CD4-positive, alpha-beta T cell treated with Interleukin-15 for 4 hours (primary cell): ENCODE measurements around the gene MYBBP1A.
A peak's percentile ranks its signal among the peaks of the same experiment; 100 is the strongest.

Experiments
- DNase-seq: peaks from one replicate; pipeline ENCODE4 v3.0.0-alpha.2; 2020; ENCODE audit warnings: low spot score

MYBBP1A gene

DNA sequence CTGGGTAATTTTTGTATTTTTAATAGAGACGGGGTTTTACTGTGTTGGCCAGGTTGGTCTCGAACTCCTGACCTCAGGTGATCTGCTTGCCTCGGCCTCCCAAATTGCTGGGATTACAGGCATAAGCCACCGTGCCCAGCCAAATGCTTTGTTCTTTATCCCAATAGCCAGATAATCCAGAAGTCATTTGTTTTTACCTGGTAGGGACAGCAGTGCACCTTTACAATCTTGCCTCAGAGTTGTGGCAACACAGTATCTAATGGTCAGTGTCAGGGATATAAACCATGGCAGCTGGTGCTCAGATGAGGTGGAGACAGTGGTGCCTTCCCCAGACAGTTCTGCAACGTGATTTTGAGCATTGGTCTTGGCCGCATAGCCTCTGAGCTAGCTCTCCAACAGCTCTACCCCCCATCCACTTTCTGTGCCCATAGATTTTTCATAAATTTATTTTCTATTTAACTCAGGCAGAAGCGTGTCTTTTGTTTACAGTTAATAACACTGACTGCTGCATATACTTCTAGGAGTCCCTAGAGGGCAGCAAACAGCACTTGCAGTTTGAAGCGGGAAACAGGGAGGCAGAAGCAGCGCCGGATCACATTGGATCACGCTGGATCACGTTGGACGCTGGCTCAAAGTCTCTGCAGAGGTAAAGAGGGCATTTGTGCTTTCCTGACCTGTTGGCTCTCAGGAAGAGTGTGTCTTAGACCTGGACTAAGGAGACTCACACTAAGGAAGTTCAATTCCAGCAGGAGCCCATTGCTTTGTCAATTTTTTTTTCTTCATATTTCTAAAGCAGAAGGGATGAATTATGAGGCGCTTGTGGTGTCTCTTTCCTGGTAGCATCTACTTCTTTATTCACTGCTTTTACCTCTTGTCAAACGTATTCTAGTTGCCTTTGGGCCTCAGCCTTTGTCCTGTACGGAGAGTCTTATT lies 10.3 kb upstream of the MYBBP1A start:
- peak; percentile 65 for DNase-seq

DNA sequence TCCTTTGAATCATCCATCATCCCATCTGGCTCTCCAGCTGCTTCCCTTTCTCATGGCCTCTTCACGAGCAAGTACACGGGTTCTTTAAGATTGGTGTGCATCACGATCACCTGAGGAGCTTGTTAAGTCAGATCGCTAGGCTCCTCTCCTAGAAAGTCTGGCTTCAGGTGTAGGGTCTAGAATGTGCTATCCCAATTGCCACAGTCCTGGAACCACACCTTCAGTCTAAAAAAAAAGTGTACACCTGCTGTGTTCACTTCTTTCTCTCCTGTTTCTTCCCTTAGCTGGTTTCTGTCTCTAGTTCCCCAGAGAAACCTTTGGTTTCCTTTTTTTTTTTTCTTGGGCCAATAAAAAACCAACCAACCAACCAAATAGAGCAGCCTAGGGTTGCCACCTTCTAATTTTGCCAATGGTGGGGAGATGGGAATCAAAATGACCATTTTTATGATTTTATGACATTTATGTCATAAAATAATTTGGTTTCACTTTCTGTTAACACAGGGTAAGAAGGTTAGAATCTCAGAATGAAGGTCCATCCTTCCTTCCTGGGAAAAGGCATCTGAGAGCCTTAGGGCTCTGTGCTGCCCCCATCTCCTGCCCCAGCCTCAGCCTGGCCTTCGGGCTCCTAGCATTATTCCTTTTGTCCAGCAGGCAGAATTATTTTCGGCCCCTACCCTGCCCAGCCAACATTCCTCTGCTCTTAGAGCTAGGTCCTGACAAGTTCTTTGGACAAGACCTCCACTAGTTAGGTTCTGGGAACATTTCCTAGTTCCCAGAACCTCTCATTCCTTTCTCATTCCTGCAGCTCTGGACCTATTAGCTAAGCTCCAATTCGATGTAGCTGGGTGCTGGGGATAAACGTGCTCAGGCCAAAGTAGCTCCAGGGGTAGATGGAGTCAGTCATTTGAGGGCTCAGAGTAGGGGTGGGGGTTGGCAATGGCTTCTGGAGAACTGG lies 7.1 kb upstream of the MYBBP1A start:
- DNase-seq: no peak

DNA sequence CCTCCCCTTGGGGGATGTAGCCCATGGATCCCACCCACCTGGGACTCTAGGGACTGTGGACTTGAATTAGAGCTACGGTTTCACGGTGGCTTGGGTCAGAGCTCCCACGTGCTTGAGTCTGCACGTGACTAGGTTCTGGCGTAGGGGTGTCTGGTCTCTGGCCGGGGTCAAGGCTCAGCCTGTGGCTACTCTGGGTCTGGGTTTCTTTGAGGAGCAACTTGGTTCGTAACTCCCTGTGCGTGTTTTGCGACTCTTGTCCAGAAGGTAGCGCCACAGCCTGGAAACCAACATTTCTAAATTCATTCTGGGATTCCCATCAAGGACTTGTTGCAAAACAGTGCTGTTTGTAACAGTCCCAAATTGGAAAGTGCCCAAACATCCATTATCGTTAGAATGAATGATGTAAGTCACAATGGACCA lies 5.7 kb upstream of the MYBBP1A start:
- DNase-seq: no peak

DNA sequence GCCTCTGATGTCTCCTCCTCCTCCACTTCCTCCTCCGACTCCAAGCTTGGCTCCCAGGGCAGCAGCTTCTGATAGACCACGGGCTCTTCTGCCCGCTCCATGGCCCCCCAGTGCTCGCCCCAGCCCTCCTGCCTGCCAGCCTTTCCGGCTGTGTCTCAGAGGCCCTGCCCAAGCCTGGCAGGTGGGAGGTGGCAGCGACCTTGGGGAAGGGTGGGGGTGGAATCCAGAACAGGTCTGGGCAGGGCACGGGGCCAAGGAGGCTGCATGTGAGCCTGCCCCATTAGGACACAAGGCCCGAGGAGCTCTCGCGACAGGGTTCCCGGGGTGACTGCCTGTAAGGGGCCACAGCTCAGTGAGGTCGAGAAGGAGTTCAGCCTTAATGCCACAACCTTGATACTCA lies 5.2 kb upstream of the MYBBP1A start, which contains the start of gene GGT6:
Gene GGT6 (minus strand): TSS at position 157 of the 400 bp plus-strand sequence. CDS start 56 bp downstream, at position 101.
- no peak for DNase-seq

DNA sequence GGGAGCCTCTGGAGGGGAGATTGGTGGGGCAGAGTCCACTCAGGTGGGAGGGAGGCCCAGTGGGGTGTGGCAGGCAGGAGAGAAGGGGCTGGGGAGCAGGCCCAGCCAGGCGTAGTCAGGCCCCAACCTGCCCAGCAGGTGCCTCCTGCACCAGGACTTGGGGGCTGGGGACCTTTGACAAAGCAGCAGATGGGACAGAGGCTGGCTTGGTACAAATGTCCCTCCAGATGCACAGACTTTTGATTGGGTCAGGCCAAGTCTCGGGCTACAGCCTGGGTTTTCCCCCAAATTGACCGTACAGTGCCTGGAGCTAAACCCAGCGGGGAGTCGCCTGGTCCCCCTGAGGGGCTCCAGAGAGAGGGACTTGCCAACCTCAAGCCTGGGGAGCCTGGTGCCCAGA lies 4.8 kb upstream of the MYBBP1A start:
- no peak for DNase-seq

DNA sequence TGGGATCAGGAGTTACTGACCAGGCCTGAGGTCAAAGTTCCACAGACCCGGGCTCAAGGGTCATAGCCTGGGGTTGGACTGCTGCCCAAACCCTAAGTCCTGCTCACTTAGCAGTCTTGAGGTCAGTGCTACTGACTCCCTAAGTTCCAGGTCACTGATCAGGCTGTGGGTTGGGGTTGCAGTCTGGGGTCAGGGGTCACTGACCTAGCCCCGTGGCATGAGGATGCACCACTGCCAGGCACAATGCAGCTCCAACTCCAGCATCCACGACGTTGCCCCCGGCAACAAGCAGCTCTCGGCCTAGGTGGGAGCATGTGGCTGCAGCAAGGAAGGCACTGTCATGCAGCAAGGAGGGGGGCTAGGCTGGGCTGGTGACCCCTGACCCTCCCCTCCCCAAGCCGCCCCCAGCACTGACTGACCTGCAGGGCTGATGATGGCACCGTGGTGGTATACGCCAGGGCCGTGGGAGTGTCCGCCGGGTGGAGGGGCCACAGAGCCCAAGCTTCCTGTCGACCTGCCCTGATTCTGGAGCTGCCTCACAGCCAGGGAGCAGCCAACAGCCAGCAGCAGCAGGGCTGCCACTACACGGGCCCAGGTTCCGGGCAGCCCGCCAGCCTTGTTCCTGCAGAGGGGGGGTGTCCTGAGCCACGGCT lies 4.1 kb upstream of the MYBBP1A start:
- DNase-seq: no peak

DNA sequence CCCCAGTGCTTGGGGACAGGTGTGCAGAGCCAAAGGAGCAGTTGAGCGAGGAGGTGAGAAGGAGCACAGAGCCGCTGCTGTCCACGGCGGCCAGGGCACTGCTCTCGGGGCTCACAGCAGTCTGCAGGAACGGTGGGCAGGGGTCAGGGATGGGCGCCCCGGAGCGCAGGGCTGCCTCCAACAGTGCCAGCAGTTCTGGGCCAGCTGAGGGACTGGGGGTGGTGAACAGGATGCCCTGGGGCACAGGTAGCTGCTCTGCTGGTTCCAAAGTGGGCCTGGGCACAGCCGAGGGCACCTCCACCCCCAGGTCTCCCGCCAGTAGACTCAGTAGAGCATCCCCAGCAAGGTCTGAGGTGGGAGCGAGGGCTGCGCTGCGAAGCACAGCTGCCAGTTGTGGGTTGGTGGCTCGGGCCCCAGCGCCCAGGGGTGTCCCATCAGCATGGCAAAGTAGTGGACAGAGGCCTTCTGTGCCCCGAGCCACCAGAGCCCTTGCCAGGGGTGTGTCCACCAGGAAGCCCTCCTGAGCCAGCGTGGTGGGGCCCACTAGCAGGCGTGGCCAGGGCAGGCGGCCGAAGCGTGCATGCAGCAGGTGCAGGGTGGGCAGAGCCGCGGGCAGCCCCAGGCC lies 3.3 kb upstream of the MYBBP1A start:
- DNase-seq: no peak

DNA sequence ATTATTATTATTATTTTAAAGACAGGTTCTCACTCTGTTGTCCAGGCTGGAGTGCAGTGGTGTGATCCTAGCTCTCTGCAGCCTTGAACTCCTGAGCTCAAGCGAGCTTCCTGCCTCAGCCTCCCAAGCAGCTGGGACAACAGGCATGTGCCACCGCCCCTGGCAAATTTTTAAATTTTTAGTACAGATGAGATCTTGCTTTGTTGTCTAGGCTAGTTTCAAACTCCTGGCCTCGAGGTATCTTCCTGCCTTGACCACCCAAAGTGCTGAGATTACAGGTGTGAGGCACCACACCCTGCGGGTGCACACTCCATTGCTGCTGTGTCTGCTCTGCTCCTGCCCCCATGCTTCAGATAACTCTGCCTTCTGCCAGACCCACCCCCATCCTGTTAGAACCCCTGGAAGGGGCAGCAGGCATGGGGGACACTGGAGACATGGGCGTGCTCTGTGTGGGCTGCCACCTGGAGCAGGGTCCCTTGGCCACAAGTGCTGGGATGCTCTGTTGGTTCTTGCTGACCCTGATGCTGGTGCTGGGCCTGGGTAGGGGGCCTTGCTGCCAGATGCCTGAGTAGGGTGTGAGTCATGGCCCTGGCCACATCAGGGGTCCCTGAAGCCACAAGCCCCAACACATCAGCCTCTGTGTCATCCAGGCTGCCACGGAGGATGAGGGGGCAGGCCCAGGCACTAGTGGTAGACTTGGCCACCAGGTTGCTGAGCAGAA lies 2.6 kb upstream of the MYBBP1A start:
- DNase-seq: no peak

DNA sequence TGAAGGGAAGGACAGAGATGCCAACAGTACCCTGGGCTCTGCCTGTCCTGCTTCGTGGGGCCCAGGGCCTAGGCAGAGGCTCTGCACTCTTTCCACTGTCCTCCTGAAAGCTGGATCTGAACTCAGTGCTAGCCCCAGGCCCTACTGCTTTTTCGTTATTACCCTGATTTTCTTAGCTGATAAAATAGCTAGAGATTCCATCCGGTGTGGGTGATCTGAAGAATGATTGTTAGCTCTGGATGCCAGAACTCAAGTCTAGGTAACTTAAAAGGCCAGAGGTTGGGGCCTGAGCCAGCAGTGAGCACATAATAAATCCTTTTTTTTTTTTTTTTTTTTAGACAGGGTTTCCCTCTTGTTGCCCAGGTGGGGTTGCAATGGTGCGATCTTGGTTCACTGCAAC lies 1.8 kb upstream of the MYBBP1A start:
- no peak for DNase-seq

DNA sequence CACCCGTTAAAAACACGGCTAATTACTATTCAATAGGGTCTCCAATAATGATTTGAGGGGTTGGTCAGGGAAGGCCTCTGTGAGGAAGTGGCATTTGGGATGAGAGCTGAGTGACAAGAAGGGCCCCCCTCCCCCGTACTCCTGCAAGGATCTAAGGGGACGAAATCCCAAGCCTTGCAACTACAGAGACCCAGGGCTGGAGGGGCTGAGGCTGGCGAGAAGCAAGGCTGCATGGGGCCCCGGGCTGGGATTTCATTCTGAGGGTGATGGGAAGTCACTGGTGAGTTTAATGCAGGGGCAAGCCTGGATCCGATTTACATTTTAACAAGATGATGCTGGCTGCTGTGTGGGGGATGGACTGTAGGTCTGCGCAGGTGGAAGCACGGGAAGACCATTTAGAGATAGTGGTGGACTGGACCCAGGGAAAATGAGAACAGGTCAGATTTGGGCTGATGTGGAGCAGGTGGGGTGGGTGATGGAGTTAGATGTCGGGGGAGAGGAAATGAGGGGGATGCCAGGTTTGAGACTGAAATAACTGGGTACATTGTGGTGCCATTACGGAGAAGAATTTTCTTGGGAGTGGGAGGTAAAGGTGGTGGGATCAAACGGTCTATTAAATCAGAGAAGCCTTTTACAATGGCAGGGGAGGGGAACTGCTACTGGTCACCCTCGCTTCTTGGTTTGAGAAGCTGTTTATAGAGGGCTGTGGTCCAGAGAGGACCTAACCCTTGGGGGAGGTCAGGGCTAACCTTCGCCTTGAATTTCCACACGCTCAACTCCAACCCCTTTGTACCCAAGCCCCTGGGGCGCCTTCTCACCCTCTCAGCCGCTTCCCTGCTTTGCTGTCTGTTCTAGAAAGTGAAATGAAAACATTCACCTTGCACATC lies 932 bp upstream of the MYBBP1A start:
- DNase-seq: no peak

DNA sequence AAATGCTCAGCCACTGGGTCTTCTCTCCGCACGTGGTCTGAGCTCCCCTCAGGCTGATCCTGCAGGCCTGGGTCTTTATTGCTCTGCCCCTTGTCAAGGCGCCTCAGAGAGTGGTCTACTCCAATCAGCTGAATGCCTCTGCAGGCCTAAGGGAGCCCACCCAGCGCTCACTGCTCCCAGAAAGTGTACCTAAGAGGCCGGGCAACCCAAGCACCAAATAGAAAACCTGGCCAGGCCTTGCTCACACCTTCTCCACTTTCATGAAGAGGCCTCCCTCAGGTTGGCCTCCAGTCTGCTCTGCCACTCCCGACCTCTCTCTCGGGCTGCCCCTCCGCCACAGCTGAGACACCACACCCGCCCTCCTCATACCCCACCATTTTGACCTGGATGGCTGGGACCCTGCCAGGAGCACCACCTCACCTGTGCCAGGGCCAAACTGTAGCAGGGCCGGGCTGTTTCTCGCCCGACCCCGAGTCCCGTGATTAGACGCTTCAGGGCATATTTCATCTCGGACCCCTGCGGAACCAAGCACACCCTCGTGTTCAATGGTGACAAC lies 665 bp downstream of the MYBBP1A start:
- no peak for DNase-seq

DNA sequence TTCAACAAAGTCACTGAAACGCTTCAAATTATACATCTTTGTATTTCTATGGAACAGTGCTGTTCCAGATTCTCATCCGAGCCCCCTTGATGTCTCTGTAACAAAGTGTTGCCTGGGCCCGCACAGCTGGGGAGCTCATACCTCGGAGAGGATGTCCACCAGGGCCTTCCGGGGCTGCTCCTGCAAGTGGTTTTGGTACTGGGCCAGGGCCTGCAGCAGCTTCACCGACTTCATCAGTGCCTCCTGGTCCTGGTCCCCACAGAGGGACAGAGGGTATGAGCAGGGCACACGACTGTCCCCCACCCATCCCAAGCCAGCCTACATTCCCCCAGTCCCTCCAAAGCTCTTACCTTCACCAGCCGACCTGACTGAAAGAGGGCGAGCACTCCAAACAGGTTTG lies 1.5 kb downstream of the MYBBP1A start:
- DNase-seq: no peak

DNA sequence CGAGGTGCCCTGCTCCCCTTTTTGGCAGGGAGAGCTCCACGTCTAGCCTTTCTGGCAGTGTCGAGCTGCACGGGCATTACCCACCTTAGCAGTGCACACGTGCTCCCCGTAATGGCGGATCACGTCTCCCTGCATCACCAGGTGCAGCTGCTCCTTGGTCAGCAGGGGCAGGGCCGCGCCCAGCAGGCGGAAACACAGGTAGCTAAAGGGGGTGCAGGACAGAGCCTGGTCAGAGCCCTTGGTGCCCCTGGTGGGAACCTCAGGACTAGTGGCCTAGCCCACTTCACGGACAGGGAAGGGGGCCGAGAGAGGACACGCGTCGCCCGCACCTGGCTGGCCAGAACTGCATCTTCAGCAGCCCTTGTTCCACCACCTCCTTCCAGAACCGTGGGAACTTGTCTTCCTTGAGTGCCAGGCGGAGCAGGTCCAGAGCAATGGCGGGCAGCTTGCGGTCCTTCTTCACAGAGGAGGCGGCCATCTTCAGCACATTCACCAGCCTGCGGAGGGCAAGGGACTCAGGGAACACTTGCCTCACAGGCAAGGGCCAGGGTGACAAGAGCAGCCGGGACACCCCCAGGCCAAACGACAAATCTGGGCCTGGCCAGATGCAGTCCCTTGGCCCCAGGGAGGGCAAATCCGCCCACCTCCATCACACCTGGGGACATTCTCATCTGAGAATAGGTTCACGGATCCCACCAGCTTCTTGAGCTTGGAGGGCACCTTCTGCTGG lies 3.2 kb downstream of the MYBBP1A start:
- DNase-seq: no peak

DNA sequence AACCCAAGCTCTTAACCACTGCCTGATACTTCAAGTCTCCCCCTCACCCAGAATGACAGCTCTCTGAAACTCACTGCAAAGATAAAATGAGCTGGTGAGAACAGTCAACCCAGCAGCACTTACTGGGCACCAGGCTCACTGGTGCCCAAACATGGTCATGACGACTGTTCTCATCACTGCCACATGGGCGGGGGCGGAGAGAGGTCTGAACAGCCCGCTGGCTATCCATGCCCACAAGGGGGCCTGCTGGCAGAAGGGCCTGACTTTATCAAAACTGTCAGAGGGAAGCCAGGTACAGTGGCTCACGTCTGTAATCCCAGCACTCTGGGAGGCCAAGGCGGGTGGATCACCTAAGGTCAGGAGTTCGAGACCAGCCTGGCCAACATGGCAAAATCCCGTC lies 4.0 kb downstream of the MYBBP1A start:
- no peak for DNase-seq

DNA sequence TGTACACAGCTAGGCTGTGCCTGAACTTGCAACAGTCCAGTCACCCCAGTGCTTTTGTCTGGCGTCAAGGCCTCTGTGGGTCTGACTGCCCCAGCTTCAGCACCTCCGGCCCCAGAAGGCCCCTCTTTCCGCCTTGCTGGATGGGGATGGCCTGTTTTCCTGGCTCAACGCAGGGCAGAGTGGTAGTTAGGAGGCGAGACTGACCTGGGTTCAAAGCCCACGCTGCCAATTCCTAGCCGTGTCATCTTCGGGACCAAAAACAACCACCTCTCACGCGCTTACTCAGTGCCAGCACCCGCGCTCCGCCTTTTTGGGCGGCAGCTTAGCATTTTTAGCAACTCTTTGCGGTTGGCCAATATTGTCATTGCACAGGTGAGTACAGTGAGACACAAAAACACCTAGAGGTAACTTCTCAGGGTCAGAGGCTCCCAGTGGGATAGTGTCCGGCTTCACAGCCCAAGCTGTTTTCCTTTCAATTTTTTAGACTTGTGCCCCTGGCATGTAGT lies 4.6 kb downstream of the MYBBP1A start:
- DNase-seq: no peak

DNA sequence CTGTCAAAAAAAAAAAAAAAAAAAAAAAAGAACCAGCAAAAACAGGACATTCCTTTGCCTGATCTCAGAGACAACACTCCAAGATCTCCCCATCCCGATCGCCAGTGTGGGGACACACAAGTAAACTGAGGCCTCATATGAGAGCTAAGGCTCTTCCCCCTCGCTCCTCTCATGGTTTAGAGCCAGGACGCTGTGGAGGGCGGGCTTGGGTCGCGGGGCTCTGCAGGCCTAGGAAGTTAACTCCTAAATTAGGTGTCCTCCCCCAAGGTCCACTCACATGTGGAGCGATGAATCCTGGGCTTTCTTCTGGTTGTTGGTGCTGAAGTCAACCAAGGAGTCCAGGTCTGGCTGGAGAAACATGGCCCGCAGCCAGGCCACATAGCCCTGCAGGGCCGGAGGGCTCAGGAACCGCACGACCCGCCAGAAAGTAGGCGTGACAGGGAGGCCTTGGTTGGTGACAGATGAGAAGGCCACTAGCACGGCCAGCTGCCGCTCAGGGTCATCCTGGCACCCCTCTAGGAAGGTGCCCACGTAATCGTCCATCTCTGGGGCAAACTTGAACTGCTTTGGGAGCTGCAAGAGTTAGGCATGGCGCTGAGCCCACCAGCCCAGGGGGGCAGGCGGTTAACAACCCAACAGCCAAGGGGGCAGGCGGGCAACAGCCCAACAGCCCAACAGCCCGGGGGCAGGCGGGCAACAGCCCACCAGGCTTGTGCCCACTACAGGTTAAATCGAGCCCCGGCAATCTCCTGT lies 5.2 kb downstream of the MYBBP1A start:
- no peak for DNase-seq

DNA sequence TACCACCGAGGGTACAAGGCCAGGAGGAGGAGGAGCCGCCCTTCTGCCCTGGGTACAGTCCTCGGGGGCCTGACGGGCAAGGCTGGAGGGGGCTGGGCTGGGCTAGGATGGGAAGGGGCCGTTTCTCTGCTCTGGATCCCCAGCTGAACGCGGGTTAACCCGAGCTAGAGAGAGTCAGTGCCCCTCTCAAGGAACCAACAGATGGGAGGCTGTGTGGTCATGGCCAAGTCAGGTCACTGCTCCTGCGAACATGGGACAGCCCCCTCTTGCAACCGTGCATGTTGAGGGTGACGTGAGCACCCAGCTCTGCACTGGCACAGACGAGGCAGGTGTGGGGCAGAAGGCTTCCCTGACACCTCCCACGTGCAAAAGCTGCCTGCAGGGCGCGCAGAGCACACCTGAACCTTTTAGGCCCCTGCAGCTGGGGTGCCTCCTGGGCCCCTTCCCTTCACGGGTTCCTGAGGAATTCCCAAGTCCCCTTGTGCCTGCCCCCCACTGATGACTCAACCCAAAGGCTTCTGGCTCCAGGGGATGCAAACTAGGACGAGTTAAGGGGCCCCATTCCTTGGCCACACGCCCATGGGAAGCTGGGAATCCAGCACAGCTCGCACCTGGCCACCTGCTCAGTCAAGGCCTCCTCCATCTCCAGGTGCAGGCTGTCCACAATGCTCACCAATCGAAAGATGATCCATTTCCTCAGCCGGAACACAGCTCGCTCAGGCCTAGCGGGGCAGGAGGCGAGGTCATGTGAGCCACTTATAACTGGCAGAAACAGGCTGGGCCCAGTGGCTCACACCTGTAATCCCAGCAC lies 6.3 kb downstream of the MYBBP1A start:
- no peak for DNase-seq
